ENCODE data around the gene AGK. TPM values are rescaled to one million over a fixed set of nuclear protein-coding genes. Genes with fewer than 3 reads are reported as not detected.

AGK gene
- total RNA-seq, 4 donors from 2014 or later, result 8.4 to 47.0 (median 17.5) TPM

- Histone ChIP-seq H3K27me3 (no peaks in the 10 kb centered on the region), H3K36me3 (peaks cover 0 to 39% (median 0%) of the 10 kb centered on the region in 3 donors), H3K9me3 (no peaks in the 10 kb centered on the region), H3K27ac (peak overlapping the region; percentile 10 to 71 (median 22)), H3K4me3 (no peak overlapping the region), H3K4me1 (peaks cover 0 to 21% (median 4%) of the 10 kb centered on the region in 4 donors)
- peak in 1 of 3 donors; percentile 66 for DNase-seq
- TF ChIP-seq POLR2A (IDR thresholded peaks at IDR 0.05), result no peak
- no peak for TF ChIP-seq CTCF (IDR thresholded peaks at IDR 0.05)
Measured at GRCh38 chr7:141663081-141663849, 112.1 kb downstream of the AGK start.

GRCh38 chr7:141664450-141664849 is 113.2 kb downstream of the AGK start:
- Histone ChIP-seq H3K9me3 (no peaks in the 10 kb centered on the region), H3K27ac (peak overlapping the region in 1 of 4 donors; percentile 41), H3K27me3 (no peaks in the 10 kb centered on the region), H3K4me1 (peaks cover 0 to 21% (median 4%) of the 10 kb centered on the region in 4 donors), H3K36me3 (peaks cover 0 to 39% (median 0%) of the 10 kb centered on the region in 3 donors), H3K4me3 (no peak overlapping the region)
- DNase-seq, result peak in 1 of 3 donors; percentile 82
- TF ChIP-seq POLR2A (IDR thresholded peaks at IDR 0.05) (no peak), CTCF (IDR thresholded peaks at IDR 0.05) (no peak)

GRCh38 chr7:141665208-141666035 is 114.2 kb downstream of the AGK start:
- Histone ChIP-seq H3K27ac (peak overlapping the region in 1 of 4 donors; percentile 25), H3K27me3 (no peaks in the 10 kb centered on the region), H3K9me3 (no peaks in the 10 kb centered on the region), H3K4me3 (no peak overlapping the region), H3K36me3 (peaks cover 0 to 39% (median 0%) of the 10 kb centered on the region in 3 donors), H3K4me1 (peaks cover 0 to 21% (median 4%) of the 10 kb centered on the region in 4 donors)
- TF ChIP-seq POLR2A (IDR thresholded peaks at IDR 0.05) (no peak), CTCF (IDR thresholded peaks at IDR 0.05) (no peak)
- no peak for DNase-seq

- no peak overlapping the region for H3K4me3 ChIP-seq
- no peak overlapping the region for H3K27ac ChIP-seq
- no peak for DNase-seq
- H3K36me3 ChIP-seq, result peaks cover 0 to 43% (median 0%) of the 10 kb centered on the region in 3 donors
- TF ChIP-seq CTCF (IDR thresholded peaks at IDR 0.05), result no peak
- no peak for TF ChIP-seq POLR2A (IDR thresholded peaks at IDR 0.05)
- H3K4me1 ChIP-seq, result peaks cover 0 to 21% (median 4%) of the 10 kb centered on the region in 4 donors
- no peaks in the 10 kb centered on the region for H3K9me3 ChIP-seq
- H3K27me3 ChIP-seq, result no peaks in the 10 kb centered on the region
Measured at GRCh38 chr7:141666071-141666470, 114.9 kb downstream of the AGK start.

- Histone ChIP-seq H3K4me3 (no peak overlapping the region), H3K27ac (no peak overlapping the region), H3K9me3 (no peaks in the 10 kb centered on the region), H3K27me3 (no peaks in the 10 kb centered on the region), H3K4me1 (peaks cover 0 to 10% (median 2%) of the 10 kb centered on the region in 4 donors), H3K36me3 (peaks cover 0 to 35% (median 0%) of the 10 kb centered on the region in 3 donors)
- TF ChIP-seq POLR2A (IDR thresholded peaks at IDR 0.05), result no peak
- TF ChIP-seq CTCF (IDR thresholded peaks at IDR 0.05), result no peak
- no peak for DNase-seq
Measured at GRCh38 chr7:141668853-141669252, 117.6 kb downstream of the AGK start.

Data from Peyer's patch (tissue), 4 donors.